ENCODE results near the gene PSTPIP1. TPM values are rescaled to one million over a fixed set of nuclear protein-coding genes. Genes with fewer than 3 reads are reported as not detected.
A peak's percentile ranks its signal among the peaks of the same experiment; 100 is the strongest.

The PSTPIP1 gene
- polyA plus RNA-seq, 4 donors = 0.69 to 1.2 (median 0.99) TPM

DNA sequence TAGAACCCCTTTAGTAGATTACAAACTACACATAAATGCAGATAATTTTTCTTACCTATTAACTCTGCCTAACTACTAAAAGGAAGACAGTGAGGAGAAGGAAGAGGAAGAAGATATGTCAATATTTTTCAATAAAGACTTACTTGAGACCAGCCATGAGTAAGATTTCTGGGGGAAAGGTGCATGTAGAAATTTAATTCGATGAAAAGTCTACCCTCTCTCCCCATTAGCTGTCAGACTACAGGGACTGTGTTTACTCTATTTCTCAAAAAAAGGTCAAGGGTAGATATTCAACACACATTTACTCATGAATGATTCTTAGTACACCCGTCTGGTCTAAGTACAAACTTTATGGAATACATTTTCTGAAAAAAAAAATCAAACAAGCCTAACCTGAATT is 69.1 kb downstream of the PSTPIP1 start:
- DNase-seq (ENCODE audit: low read depth in 4 of 4, low spot score in 3 of 4) = no peak

DNA sequence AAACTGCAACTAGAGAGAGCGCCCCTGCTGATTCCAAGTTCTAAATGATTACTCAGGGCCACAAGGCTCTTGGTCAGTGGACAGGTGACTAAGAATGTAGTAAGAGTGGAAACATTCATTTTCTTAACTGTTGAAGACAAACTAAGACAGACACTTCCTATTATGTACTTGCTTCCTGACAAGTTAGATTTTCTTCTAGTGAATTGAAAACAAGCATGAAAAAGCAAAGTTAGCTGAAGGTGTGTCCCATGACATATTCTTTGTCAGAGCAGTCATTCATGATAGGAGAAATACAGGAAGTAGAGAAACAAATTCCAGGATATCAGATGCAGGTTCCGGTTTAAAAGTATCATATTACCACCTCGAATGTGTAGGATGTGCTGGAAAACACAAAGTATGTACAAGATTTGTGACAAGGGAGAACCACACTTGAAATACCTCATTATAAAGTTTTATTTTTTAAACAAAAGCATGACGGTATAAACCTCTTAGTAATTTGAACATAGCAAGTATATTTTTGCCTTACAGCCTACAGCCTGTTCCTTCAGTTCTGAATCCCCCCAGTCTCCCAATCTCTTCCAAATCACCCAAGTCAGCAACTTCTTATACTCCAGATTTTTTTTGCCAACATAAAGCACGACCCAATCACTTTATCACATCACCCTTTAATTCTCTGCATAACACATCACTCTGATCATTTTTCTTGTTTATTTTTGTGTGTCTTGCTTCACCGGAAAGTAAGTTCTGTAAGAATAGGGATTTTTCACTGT is 69.8 kb downstream of the PSTPIP1 start:
- no peak for DNase-seq (ENCODE audit: low read depth in 4 of 4, low spot score in 3 of 4)

DNA sequence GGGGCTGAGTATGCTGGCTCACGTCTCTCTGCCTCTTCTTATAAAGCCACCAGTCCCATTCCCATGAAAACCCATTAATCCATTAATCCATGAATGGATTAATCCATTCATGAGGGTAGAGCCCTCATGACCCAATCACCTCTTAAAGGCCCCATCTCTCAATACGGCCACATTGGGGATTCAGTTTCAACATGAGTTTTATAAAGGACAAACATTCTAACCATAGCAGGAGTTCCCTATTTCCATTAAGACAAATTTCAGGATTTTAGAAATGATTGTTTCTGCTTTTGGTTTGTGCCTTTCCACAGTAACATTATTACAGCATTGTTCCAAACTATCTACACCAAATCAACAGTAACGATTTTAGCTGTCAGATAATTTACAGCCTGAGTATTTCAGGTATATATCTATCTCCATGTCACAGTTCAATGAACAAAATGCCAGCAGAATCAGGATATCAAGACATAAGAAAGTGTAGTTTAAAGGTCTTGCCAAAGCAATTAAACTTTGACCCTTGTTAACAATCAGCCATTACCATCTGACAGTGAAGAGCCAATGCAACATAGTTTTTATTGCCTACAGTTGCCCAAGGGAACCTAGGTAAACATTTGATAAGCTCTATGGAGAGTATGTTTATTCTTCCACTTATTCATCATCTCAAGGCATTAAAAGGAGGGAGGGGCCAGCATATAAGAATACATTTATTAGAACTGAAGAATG is 72.2 kb downstream of the PSTPIP1 start:
- no peak for DNase-seq (ENCODE audit: low read depth in 4 of 4, low spot score in 3 of 4)

DNA sequence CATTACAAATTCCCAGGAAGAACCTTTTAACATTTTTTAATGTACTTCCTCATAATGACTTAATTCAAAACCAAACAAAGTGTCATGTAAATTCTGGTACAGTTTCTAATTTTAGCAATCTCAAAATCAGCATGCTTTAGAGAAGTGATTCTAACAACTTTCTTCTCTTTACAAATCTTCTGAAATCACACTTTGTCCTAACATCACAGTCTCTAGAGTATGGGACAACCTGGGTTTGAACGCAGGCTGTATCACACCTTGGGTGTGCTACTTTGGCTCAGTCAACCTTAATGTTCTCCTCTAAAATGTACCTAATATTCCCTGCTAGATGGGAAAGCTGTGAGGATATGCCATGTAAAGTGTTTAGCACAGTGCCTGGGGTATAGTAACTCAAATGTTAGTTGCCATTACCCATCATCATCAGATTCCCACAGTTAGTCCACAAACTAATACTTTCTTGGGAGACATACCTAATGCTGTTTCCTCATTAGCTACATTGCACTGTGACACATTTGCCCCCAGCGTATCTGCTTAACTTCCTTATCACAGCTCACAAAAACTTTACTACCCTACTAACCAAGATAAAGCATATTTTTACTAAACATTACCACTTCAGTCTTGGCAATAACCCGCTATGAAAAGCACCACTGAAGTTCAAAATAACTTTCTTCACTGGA is 72.9 kb downstream of the PSTPIP1 start:
- no peak for DNase-seq (ENCODE audit: low read depth in 4 of 4, low spot score in 3 of 4)

DNA sequence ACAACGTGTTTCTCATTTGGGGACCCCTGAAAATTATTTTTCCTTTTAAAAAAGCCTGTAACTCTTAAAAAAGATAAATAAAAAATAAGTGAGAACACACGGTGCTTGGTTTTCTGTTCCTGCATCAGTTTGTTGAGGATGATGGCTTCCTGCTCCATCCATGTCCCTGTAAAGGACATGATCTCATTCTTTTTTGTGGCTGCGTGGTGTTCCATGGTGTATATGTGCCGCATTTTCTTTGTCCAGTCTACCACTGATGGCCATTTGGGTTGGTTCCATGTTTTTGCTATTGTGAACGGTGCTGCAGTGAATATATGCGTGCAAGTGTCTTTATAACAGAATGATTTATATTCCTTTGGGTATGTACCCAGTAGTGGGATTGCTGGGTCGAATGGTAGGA is 73.7 kb downstream of the PSTPIP1 start:
- no peak for DNase-seq (ENCODE audit: low read depth in 4 of 4, low spot score in 3 of 4)

DNA sequence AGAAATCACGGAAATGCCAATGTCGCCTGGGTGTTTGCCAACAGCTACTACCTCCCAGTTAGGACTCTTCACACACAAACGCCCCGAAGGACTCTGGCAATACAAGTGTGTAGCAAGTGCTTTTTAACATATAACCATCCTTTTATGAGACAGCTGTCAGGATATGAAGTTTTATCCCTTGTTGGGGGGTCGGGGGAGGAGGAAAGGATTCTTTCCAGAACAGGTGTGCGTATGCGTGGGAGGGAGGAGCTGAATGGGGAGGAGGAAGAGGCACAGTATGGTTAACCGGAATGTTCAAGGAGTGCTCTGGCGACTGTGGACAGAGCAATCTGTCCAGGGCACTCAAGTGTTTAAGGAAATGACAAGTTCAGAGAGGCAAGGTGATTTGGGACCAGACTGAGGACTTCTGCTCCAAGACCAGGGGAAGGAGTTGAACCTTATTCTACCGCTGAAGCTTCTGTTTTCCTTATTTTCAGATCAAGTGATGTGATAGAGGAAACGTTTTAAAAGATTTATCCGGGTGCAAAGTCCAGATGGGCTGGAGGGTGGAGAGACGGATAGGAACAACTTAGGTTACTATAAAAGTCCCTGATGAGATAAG is 74.7 kb downstream of the PSTPIP1 start:
- peak in 1 of 4 donors; percentile 20 for DNase-seq (ENCODE audit: low read depth in 4 of 4, low spot score in 3 of 4)

DNA sequence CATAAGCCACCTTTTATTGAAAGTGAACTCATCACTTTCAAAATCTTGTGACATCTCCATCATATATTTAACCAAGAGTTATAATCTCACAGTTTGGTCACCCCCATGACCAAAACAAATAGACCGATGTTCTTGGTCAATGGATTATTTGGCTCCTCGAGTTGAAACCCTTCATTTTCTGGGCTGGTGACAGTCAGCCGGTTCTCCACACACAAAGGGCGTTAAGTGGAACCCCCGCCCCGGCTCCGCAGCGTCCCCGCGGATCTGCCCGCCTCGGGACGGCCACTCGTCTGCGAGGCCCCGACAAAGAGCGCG is 75.2 kb downstream of the PSTPIP1 start:
- DNase-seq (ENCODE audit: low read depth in 4 of 4, low spot score in 3 of 4) = no peak

DNA sequence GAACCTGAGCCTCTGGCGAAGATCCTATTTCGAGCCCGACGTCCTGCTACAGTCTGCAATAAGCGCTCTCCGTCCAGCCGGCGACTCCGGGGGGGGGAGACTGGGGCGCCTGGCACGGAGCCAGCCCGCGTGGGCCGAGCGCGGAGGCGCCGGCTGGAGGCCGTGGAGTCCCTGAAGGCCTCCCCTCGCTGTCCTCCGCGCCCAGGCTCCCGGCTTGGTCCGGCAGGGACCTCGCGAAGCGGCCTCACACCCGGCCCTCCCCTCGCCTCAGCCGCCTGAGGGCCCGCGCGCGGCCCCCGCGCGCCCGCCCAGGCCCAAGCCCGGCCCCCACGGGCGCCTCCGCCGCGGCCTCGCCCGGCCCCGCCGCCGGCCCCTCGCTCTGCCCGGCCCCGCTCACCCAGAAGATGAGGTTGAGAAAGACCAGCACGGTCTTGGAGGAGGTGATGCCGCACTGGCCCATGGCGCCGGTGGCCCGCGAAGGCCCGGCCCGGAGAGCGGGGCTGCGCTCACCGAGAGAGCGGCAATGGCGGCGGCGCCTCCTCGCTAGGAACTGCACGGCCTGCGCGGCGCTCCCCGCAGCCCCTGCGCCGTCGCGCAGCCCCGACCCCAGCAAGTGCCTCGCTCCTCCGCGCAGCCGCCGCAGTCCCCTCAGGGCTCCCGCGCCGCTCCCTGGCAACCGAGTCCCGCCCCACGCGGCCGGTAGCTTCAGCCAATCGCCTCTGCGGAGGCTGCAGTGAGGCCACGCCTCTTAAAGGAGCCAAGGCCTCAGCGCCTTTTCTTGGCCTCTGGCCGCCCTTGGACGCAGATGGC is 75.8 kb downstream of the PSTPIP1 start, which contains the start of gene TSPAN3:
Gene TSPAN3, minus strand, starts transcription at position 615 of the 810 bp plus-strand sequence. Its CDS starts 155 bp downstream, at position 460.
- peak; percentile 87 to 91 (median 88) for DNase-seq (ENCODE audit: low read depth in 4 of 4, low spot score in 3 of 4)

DNA sequence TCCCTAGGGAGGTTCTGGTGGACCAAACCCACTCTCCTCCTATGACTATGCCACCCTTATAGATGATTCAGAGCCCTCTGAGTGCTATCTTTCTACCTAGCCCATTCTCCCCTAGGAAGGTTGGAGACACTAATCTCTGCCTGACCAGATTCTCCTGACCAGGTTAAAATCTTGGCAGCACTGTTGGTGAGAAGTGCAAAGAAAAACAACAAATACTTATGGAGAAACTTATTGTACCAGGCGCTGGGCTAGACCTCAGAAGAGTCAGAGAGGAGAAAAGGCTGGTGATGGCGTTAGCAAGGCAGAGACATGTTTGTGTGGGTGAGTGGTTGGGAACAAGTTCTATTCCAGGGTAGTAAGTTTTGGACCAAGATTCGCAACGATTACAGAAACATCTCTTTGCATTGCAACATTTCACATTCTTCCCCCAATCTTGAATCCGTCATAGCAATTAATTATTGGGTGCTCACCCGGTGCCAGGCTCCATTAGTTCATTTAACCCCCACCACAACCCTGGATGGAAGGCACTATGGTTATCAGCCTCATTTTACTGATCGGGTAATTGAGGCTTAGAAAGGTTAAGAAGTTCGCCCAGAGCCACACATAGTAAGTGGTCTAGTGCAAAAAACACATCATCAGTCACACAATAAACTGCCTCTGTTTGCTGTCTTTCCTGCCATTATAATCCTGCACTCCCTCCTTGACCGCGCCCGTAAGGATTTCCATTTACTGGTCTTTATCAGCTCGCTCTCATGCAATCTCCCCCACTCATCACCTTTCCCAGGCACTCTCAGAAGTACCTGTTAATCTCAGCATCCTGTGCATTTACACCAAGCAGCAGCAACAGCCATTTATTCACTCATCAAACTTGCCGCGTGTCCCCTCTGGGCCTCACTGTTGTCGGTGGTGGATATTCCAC is 76.6 kb downstream of the PSTPIP1 start:
- DNase-seq (ENCODE audit: low read depth in 4 of 4, low spot score in 3 of 4) = no peak

DNA sequence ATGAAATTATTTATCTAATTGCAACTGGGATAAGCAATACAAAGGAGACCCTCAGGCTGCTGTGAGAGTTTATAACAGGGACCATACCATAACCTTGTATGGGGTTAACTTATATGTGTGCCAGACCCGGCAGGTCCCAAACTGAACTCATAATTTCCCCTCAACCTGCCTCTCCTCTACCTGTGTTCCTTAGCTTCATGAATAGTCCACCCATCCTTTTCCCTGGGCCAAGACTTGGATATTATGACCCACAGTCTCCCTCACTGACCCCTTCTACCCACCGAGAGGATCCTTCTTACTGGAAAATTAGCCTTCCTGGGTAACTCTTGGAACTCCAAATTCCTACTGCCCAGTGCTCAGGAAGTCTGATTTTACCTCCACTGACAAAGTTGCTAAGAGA is 79.4 kb downstream of the PSTPIP1 start:
- DNase-seq (ENCODE audit: low read depth in 4 of 4, low spot score in 3 of 4) = no peak

DNA sequence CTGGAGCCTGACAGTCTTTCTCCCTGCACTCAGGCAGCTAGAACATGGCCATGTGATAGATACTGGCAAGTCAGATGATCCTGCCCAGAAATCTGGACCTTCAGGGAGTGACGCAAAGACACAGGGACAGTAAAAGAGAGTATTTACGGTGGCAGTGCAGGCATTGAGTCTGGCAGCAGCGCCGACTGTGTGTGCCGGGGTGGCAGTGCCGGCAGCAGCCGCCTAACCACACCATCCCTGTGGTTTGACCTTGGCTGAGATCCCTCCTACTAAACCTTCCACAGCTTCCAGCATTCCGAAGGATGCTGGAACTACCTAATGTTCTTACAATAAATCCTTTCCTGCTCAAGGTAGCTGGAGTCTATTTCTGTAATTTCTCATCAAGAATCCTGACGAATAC is 80.6 kb downstream of the PSTPIP1 start:
- no peak for DNase-seq (ENCODE audit: low read depth in 4 of 4, low spot score in 3 of 4)

DNA sequence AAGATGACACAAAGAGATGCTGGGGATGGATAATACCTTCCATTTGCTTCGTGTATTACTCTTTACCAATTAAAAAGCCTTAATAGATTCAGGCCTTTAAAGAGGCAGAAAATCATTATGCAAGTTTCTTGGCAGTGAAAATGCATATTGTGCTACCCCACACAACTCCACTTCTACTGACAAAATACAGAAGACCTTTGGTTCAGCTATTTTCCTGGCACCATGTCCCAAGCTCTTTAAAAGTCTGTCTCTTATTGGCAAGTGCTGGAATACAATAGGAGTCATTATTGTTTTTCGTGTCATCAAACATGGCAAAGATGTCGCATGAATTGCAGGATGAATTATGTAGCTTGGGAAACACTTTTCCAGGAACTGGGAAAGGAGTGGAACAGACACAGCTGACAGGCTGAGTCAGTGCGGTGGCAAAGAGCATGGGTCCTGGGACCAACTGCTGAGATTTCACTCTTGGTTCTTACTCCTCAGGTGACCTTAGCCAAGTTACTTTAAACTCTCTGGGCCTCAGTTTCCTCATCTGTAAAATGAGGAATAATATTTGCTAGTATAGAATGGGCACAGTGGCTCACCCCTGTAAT is 81.5 kb downstream of the PSTPIP1 start:
- no peak for DNase-seq (ENCODE audit: low read depth in 4 of 4, low spot score in 3 of 4)

DNA sequence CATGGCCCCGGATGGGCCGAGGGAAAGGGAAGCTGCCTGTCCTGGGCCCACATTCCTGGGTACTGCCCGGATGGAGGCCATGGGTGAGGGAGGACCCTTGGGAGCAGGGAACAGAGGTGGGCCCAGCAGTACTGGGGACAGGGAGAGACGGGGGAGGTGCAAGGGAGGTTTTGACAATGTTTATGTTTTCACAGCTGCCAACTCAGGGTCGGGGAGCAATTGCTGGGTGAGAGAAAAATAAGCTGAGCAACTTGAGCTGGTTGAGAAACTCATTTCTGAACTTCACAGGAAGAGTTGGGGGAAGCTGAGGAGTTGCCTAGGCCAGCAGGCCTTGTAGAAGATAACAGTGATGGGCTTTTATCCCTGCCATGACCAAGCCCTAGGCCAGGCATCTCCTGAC is 87.0 kb downstream of the PSTPIP1 start:
- DNase-seq (ENCODE audit: low read depth in 4 of 4, low spot score in 3 of 4) = no peak

DNA sequence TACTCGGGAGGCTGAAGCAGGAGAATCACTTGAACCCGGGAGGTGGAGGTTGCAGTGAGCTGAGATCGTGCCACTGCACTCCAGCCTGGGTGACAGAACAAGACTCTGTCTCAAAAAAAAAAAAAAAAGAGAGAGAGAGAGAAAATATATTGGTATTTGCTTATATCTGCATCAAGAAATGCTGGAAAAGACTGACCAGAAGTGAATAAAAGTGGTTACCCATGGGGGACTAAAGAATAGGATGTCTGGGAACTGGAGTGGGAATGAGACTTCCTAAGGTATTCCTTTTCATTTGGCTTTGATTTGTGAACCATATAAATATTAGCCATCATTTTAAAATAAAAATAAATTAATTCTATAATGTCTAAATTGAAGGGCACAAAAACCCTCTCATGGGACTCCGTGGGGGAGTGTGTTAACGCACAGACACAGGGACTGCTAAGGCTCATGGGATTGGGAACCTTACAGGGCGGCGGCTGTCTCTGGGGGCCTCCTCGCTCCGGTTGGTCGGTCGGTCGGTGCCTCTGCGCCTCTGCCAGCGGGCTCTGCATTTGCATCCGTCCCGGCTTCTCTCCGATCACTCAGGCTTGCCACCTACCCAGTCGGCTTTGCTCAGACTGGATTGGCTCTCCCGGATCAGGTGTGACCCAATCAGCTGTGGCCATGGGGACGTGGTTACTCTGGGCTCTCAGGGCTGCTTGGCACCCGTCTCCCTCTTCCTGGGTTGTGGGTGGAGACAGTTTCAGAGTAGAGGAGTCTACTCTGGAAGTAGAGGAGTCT is 88.6 kb downstream of the PSTPIP1 start:
- no peak for DNase-seq (ENCODE audit: low read depth in 4 of 4, low spot score in 3 of 4)

DNA sequence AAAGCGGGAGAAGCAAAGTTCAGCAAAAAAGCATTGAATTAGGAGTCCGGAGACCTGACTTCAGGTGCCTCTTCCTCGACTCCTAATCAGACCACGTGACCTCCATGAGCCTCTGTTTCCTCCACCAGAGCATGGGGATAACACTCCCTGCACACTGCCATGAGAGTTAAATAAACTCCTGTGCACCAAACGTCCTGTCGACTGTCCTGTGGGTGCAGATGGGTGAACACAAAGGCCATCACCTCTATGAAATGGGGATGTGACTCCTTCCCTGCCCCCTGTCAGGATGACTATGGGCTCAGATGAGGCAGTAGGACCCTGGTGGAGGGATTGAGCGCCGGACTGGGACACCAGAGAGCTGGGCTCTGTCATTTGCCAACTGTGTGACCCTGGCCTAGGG is 89.5 kb downstream of the PSTPIP1 start:
- DNase-seq (ENCODE audit: low read depth in 4 of 4, low spot score in 3 of 4) = no peak

DNA sequence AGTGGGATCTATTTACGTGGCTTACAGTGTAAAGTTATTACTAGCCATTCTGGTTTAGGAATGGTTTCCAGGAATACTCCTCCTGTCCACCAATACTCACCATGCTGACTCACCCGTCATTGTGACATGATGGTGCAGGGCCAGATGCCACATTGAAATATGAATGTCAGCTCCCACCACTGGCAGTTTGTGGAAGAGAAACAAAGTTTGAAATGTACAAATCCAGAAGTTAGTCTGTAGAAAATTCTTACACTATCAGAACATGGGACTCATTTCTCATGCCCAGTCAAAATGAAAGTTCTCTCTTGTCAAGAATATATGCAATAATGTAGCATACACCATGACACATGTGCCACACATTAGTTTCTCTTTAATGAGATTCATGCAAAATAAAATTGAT is 90.4 kb downstream of the PSTPIP1 start:
- no peak for DNase-seq (ENCODE audit: low read depth in 4 of 4, low spot score in 3 of 4)
